Measurements from ENCODE around the gene ST14. TPM values are rescaled to one million over a fixed set of nuclear protein-coding genes. Genes with fewer than 3 reads are reported as not detected.

Gene ST14
- polyA plus RNA-seq, 1 of the 3 experiments (the other 2 are of a cell fraction) = not detected

DNA sequence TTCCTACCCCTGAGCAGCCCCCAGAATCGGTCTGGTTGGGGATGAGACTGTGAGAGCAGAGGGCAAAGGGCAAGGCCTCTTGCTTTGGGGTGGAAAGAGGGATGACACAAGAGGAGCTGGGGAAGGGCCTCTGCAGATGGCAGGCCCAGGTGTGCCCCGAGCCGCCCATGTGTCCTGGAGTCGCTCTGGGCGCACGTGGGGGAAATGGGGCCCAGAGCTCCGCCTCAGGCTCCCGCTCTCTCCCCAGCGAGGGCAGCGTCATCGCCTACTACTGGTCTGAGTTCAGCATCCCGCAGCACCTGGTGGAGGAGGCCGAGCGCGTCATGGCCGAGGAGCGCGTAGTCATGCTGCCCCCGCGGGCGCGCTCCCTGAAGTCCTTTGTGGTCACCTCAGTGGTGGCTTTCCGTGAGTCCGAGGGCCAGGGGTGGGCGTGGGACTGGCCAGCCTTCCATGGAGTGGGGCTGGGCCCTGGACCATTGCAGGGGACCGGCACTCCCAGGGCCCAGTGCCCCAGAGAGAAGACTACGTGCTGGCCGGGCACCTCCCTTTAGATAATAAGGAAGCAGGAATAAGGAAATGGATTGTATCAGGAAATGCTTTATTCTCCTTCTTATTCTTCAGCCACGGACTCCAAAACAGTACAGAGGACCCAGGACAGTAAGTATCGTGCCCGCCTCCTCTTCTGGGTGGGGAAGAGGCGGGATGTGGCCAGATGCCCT, 30.1 kb downstream of the ST14 start:
- H2AFZ ChIP-seq (ENCODE audit: low read depth) = no peak overlapping the region
- POLR2A ChIA-PET = no interaction called here

More for the DNA sequence above, 30.1 kb downstream of the ST14 start:
- no peaks in the 10 kb centered on the region for H3K9me2 ChIP-seq
- DNase-seq = no peak
- no peaks in the 10 kb centered on the region for H3K79me2 ChIP-seq (ENCODE audit: insufficient read depth)
- H3K4me3 ChIP-seq (ENCODE audit: low read depth in 2 of 2, low read length in 1 of 2) = no peak overlapping the region
- no peaks in the 10 kb centered on the region; the same call in 1 of the 2 replicates for H3K27me3 ChIP-seq (ENCODE audit: insufficient read depth)
- H3K4me1 ChIP-seq (ENCODE audit: control insufficient read depth in 1 of 2, insufficient read depth in 2 of 2, low read depth in 1 of 2, low read length in 1 of 2) = no peaks in the 10 kb centered on the region
- H3K27ac ChIP-seq (ENCODE audit: low read depth in 2 of 2, low read length in 1 of 2) = no peak overlapping the region
- H3K9me3 ChIP-seq = no peaks in the 10 kb centered on the region
- CTCF ChIA-PET = no interaction called here
- no peak overlapping the region for H3K9ac ChIP-seq
- H4K20me1 ChIP-seq (ENCODE audit: insufficient read depth) = no peaks in the 10 kb centered on the region
- H3F3A ChIP-seq (replicated peaks; ENCODE audit: insufficient read depth) = no peaks in the 10 kb centered on the region
- no peak overlapping the region for H3K4me2 ChIP-seq
- H3K36me3 ChIP-seq (replicated peaks in 1 of 2; ENCODE audit: control insufficient read depth in 1 of 2, insufficient read depth in 2 of 2, low read length in 1 of 2) = no peaks in the 10 kb centered on the region
- 84% methylated on average over 18 of the region's 32 CpGs for WGBS (ENCODE audit: low lambda C conversion rate)
- TF ChIP-seq TCF12 (IDR thresholded peaks at IDR 0.05) (no peak), RFX5 (IDR thresholded peaks at IDR 0.05; ENCODE audit: low read length) (no peak), TAF1 (IDR thresholded peaks at IDR 0.05; ENCODE audit: borderline replicate concordance, low read depth, low read length) (no peak), NRF1 (IDR thresholded peaks at IDR 0.05; ENCODE audit: low read depth, low read length) (no peak), YY1 (IDR thresholded peaks at IDR 0.05; ENCODE audit: low read depth) (no peak), NFIC (IDR thresholded peaks at IDR 0.05; ENCODE audit: borderline replicate concordance) (no peak), FOSL2 (IDR thresholded peaks at IDR 0.05; ENCODE audit: borderline replicate concordance, low read depth) (no peak), SMC3 (IDR thresholded peaks at IDR 0.05; ENCODE audit: low read depth, low read length) (no peak), JUND (IDR thresholded peaks at IDR 0.05) (no peak), EP300 (IDR thresholded peaks at IDR 0.05; ENCODE audit: borderline replicate concordance in 1 of 2, low read depth in 1 of 2, low read length in 1 of 2) (no peak), EZH2phosphoT487 (IDR thresholded peaks at IDR 0.05; ENCODE audit: borderline replicate concordance, low read depth) (no peak), TEAD4 (IDR thresholded peaks at IDR 0.05; ENCODE audit: borderline replicate concordance, insufficient read depth) (no peak), GATA2 (CRISPR knock-in tag; IDR thresholded peaks at IDR 0.05) (no peak), RAD21 (IDR thresholded peaks at IDR 0.05; ENCODE audit: low read length) (no peak), POLR2AphosphoS5 (IDR thresholded peaks at IDR 0.05; ENCODE audit: low read depth, low read length) (no peak)
- TF ChIP-seq, protein P1, sequence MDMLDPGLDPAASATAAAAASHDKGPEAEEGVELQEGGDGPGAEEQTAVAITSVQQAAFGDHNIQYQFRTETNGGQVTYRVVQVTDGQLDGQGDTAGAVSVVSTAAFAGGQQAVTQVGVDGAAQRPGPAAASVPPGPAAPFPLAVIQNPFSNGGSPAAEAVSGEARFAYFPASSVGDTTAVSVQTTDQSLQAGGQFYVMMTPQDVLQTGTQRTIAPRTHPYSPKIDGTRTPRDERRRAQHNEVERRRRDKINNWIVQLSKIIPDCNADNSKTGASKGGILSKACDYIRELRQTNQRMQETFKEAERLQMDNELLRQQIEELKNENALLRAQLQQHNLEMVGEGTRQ (IDR thresholded peaks at IDR 0.05; ENCODE audit: borderline replicate concordance, low read depth, low read length) = no peak
- TF ChIP-seq, protein P2, sequence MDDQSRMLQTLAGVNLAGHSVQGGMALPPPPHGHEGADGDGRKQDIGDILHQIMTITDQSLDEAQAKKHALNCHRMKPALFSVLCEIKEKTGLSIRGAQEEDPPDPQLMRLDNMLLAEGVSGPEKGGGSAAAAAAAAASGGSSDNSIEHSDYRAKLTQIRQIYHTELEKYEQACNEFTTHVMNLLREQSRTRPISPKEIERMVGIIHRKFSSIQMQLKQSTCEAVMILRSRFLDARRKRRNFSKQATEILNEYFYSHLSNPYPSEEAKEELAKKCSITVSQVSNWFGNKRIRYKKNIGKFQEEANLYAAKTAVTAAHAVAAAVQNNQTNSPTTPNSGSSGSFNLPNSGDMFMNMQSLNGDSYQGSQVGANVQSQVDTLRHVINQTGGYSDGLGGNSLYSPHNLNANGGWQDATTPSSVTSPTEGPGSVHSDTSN (IDR thresholded peaks at IDR 0.05) = no peak
- TF ChIP-seq, protein P3, sequence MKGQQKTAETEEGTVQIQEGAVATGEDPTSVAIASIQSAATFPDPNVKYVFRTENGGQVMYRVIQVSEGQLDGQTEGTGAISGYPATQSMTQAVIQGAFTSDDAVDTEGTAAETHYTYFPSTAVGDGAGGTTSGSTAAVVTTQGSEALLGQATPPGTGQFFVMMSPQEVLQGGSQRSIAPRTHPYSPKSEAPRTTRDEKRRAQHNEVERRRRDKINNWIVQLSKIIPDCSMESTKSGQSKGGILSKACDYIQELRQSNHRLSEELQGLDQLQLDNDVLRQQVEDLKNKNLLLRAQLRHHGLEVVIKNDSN (IDR thresholded peaks at IDR 0.05; ENCODE audit: borderline replicate concordance, low read depth) = no peak
- TF ChIP-seq, protein P4, sequence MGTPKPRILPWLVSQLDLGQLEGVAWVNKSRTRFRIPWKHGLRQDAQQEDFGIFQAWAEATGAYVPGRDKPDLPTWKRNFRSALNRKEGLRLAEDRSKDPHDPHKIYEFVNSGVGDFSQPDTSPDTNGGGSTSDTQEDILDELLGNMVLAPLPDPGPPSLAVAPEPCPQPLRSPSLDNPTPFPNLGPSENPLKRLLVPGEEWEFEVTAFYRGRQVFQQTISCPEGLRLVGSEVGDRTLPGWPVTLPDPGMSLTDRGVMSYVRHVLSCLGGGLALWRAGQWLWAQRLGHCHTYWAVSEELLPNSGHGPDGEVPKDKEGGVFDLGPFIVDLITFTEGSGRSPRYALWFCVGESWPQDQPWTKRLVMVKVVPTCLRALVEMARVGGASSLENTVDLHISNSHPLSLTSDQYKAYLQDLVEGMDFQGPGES (IDR thresholded peaks at IDR 0.05; ENCODE audit: low read depth, low read length) = no peak
- TF ChIP-seq, protein P5, sequence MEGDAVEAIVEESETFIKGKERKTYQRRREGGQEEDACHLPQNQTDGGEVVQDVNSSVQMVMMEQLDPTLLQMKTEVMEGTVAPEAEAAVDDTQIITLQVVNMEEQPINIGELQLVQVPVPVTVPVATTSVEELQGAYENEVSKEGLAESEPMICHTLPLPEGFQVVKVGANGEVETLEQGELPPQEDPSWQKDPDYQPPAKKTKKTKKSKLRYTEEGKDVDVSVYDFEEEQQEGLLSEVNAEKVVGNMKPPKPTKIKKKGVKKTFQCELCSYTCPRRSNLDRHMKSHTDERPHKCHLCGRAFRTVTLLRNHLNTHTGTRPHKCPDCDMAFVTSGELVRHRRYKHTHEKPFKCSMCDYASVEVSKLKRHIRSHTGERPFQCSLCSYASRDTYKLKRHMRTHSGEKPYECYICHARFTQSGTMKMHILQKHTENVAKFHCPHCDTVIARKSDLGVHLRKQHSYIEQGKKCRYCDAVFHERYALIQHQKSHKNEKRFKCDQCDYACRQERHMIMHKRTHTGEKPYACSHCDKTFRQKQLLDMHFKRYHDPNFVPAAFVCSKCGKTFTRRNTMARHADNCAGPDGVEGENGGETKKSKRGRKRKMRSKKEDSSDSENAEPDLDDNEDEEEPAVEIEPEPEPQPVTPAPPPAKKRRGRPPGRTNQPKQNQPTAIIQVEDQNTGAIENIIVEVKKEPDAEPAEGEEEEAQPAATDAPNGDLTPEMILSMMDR (IDR thresholded peaks at IDR 0.05) = no peak

Measured in SK-N-SH (cell line).